ENCODE data around the gene VRK2.

The VRK2 gene

DNA sequence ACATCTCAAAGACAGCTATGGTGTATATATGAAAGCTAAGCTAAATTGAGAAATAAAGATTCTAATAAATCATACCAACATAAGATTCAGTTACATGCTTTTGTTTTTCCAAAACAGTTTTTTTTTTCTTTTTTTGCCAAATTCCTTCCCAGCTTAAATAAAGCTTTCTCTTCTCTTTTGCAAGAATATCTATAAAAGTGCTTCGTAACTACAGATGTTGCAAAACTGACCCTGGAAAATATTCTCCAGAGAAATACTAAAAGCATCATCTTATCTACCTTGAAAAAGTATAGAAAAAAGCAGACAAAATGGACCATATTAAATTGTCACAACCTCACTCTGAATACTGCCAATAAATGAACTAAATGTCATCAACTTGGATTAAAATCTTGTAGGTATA is 155.8 kb downstream of the VRK2 start:
- TF ChIP-seq CTCF (IDR thresholded peaks at IDR 0.05; ENCODE audit: low read depth, low read length): no peak
- DNase-seq (ENCODE audit: low read depth in 2 of 2): no peak
- no peak overlapping the region for H3K4me3 ChIP-seq (replicated peaks in 1 of 2; ENCODE audit: low read depth in 2 of 2, low read length in 2 of 2)

- TF ChIP-seq CTCF (IDR thresholded peaks at IDR 0.05; ENCODE audit: low read depth, low read length): no peak
- no peak for DNase-seq (ENCODE audit: low read depth in 2 of 2)
- H3K4me3 ChIP-seq (replicated peaks in 1 of 2; ENCODE audit: low read depth in 2 of 2, low read length in 2 of 2): no peak overlapping the region
Measured at GRCh38 chr2:58203018-58203417, 156.4 kb downstream of the VRK2 start.

DNA sequence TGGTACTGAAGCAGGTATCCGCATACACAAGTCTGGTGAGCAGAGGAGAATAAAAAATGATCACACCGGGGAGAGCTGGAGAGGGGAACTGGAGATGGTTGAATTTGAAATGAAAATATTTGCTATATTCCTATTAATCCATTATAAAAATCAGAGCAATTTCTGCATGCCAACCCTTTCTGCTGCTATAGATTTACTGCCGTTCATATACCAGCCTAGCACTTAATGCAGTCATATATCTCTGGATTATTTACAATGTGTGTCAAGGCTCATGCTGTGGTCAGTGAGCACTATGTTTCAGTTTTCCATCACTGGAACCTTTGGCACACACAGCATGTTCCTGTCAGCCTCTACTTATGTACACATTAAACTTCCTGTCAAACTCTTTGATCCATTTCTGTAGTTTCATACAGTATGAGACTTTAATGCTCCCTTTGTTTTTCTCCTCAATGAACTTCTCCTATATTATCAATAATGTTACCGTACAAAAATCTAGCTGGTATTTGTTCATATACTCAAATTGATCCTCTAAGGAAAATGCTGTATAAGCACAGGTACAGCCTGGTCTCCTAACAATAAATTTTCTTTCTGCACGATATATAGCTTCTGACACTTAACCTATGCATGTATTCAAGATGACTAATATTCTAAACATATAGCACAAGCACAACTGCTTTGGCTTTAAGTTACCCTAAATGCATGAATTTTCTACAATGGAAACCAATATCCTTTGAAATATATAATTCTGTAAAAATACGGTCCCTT is 157.8 kb downstream of the VRK2 start:
- H3K4me3 ChIP-seq (replicated peaks in 1 of 2; ENCODE audit: low read depth in 2 of 2, low read length in 2 of 2): no peak overlapping the region

DNA sequence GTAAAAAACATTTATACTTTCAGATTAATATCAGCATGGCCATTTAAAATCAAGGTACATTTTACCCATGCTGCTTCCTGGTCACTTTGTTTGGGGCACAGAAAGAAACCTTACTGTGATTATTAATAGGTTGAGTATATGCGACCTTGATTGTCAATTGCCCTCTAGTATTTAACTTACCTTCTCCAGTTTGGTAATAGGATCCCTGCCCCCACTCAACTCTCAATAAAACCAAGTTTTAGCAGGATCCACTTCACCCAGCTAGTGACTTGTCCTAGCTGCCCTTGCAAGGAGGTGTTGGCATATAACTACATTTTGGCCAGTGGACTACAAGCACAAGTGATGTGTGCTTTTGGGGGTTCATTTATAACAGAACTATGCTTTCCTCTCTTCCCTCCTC is 160.2 kb downstream of the VRK2 start:
- no peak overlapping the region for H3K4me3 ChIP-seq (replicated peaks in 1 of 2; ENCODE audit: low read depth in 2 of 2, low read length in 2 of 2)
- no peak for TF ChIP-seq CTCF (IDR thresholded peaks at IDR 0.05; ENCODE audit: low read depth, low read length)
- DNase-seq (ENCODE audit: low read depth in 2 of 2): no peak

More for the DNA sequence above, 157.8 kb downstream of the VRK2 start:
- DNase-seq (ENCODE audit: low read depth in 2 of 2): peak; percentile 5 to 10
- TF ChIP-seq CTCF (IDR thresholded peaks at IDR 0.05; ENCODE audit: low read depth, low read length): no peak

DNA sequence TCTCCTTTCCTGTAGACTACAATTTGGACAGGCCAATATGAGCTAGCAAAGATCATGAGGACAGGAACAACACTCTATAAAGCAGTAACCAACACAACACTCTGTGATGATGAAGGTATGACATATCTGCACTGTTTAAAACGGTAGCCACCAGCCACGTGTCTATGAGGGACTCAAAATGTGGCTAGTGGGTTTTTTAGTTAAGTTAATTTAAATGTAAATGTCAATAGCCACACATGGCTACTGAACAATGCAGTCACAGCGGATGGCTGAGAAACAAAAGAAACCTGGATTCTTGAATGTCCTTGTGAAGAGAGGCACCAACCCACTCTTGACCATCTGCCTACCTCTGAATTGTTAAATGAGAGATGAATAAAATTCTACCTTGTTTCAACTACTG is 160.6 kb downstream of the VRK2 start:
- TF ChIP-seq CTCF (IDR thresholded peaks at IDR 0.05; ENCODE audit: low read depth, low read length): no peak
- no peak for DNase-seq (ENCODE audit: low read depth in 2 of 2)
- no peak overlapping the region for H3K4me3 ChIP-seq (replicated peaks in 1 of 2; ENCODE audit: low read depth in 2 of 2, low read length in 2 of 2)

Measured in cardiac fibroblast (primary cell).